GM08714 (cell line): ENCODE data around the gene PARN.
"Not testable (repeated sequence)": the region's sequence is repeated elsewhere in the genome, so short reads cannot be mapped to it uniquely, and the experiment has no call there.

Experiments
- H3K4me3 ChIP-seq: fragments of 200-500 bp; sonication (Bioruptor generic); 2 replicates; pipeline ENCODE4 v1.5.1; 2014; ENCODE audit warnings: mild to moderate bottlenecking, low read length, inconsistent platforms
- ZNF274 ChIP-seq: IDR thresholded peaks from 2 replicates; pipeline ENCODE4 v1.6.1; 2012; ENCODE audit warnings: mild to moderate bottlenecking, low read depth, low read length

Gene PARN

GRCh38 chr16:14613991-14614390 is 16.1 kb downstream of the PARN start:
- no peak for TF ChIP-seq ZNF274
- H3K4me3 ChIP-seq, result no peak overlapping the region

- TF ChIP-seq ZNF274, result no peak
- no peak overlapping the region for H3K4me3 ChIP-seq
Observed at GRCh38 chr16:14611660-14612059, 18.4 kb downstream of the PARN start.

- no peak overlapping the region for H3K4me3 ChIP-seq
- no peak for TF ChIP-seq ZNF274
Observed at GRCh38 chr16:14609716-14610115, 20.3 kb downstream of the PARN start.

GRCh38 chr16:14608604-14609003 is 21.5 kb downstream of the PARN start:
- no peak for TF ChIP-seq ZNF274
- no peak overlapping the region for H3K4me3 ChIP-seq

GRCh38 chr16:14608111-14608566 is 21.9 kb downstream of the PARN start:
- H3K4me3 ChIP-seq, result no peak overlapping the region
- TF ChIP-seq ZNF274, result no peak

GRCh38 chr16:14606102-14606501 is 24.0 kb downstream of the PARN start:
- TF ChIP-seq ZNF274, result no peak
- H3K4me3 ChIP-seq, result peak overlapping the region; percentile 31; the same call in 1 of the 2 replicates

- TF ChIP-seq ZNF274, result no peak
- H3K4me3 ChIP-seq, result no peak overlapping the region
Observed at GRCh38 chr16:14602443-14602963, 27.6 kb downstream of the PARN start.

- no peak overlapping the region for H3K4me3 ChIP-seq
- no peak for TF ChIP-seq ZNF274
Observed at GRCh38 chr16:14600164-14600563, 29.9 kb downstream of the PARN start.

GRCh38 chr16:14586637-14587305 is 43.3 kb downstream of the PARN start:
- no peak overlapping the region for H3K4me3 ChIP-seq
- no peak for TF ChIP-seq ZNF274

GRCh38 chr16:14585287-14585686 is 44.8 kb downstream of the PARN start:
- no peak overlapping the region for H3K4me3 ChIP-seq

GRCh38 chr16:14580926-14581325 is 49.1 kb downstream of the PARN start:
- H3K4me3 ChIP-seq, result not testable (repeated sequence)

More at GRCh38 chr16:14585287-14585686, 44.8 kb downstream of the PARN start:
- TF ChIP-seq ZNF274, result no peak

GRCh38 chr16:14579266-14579665 is 50.8 kb downstream of the PARN start:
- TF ChIP-seq ZNF274, result no peak
- H3K4me3 ChIP-seq, result no peak overlapping the region

GRCh38 chr16:14576532-14576931 is 53.5 kb downstream of the PARN start:
- no peak overlapping the region for H3K4me3 ChIP-seq
- TF ChIP-seq ZNF274, result no peak

- no peak overlapping the region for H3K4me3 ChIP-seq
- TF ChIP-seq ZNF274, result no peak
Observed at GRCh38 chr16:14576069-14576468, 54.0 kb downstream of the PARN start.

- H3K4me3 ChIP-seq, result not testable (repeated sequence)
Observed at GRCh38 chr16:14574698-14575415, 55.2 kb downstream of the PARN start.
